HG03175 (cell line): ENCODE results near the gene BICRA.
"Not testable (repeated sequence)": the region's sequence is repeated elsewhere in the genome, so short reads cannot be mapped to it uniquely, and the experiment has no call there.

ENCODE experiments used
- ATAC-seq: cut with Tn5 transposase; IDR thresholded peaks from one replicate; pipeline ENCODE4 v1.9.1; 2021; ENCODE audit warnings: mild to moderate bottlenecking, moderate library complexity; ENCODE audit not compliant: unreplicated experiment

The BICRA gene

GRCh38 chr19:47658431-47659348 is 49.8 kb downstream of the BICRA start:
- ATAC-seq = no peak

- ATAC-seq = no peak
These were observed 51.5 kb downstream of the BICRA start for GRCh38 chr19:47660435-47660832.

- no peak for ATAC-seq
These were observed 52.2 kb downstream of the BICRA start for GRCh38 chr19:47661161-47661560.

GRCh38 chr19:47661611-47662010 is 52.7 kb downstream of the BICRA start:
- no peak for ATAC-seq

- no peak for ATAC-seq
These were observed 54.5 kb downstream of the BICRA start for GRCh38 chr19:47663435-47663910.

GRCh38 chr19:47663911-47664771 is 55.2 kb downstream of the BICRA start:
- ATAC-seq = no peak

GRCh38 chr19:47668556-47668955 is 59.6 kb downstream of the BICRA start:
- ATAC-seq = not testable (repeated sequence)

GRCh38 chr19:47670736-47671135 is 61.8 kb downstream of the BICRA start:
- no peak for ATAC-seq

GRCh38 chr19:47671499-47671898 is 62.6 kb downstream of the BICRA start:
- no peak for ATAC-seq

- ATAC-seq = no peak
These were observed 64.5 kb downstream of the BICRA start for GRCh38 chr19:47673426-47673825.

- ATAC-seq = no peak
These were observed 65.6 kb downstream of the BICRA start for GRCh38 chr19:47674548-47674947.

GRCh38 chr19:47675271-47675670 is 66.3 kb downstream of the BICRA start:
- ATAC-seq = no peak

GRCh38 chr19:47675859-47676258 is 66.9 kb downstream of the BICRA start:
- no peak for ATAC-seq

GRCh38 chr19:47676811-47677210 is 67.9 kb downstream of the BICRA start:
- ATAC-seq = no peak

GRCh38 chr19:47679251-47679900 is 70.4 kb downstream of the BICRA start:
- ATAC-seq = no peak

GRCh38 chr19:47679922-47680857 is 71.3 kb downstream of the BICRA start:
- ATAC-seq = no peak

- no peak for ATAC-seq
These were observed 72.0 kb downstream of the BICRA start for GRCh38 chr19:47680858-47681332.

- no peak for ATAC-seq
These were observed 72.5 kb downstream of the BICRA start for GRCh38 chr19:47681388-47681787.

GRCh38 chr19:47681936-47682335 is 73.0 kb downstream of the BICRA start:
- no peak for ATAC-seq

GRCh38 chr19:47682939-47683338 is 74.0 kb downstream of the BICRA start:
- no peak for ATAC-seq
